HG03571 (cell line): Measurements from ENCODE around the gene ATP13A3.
"Not testable (repeated sequence)": the region's sequence is repeated elsewhere in the genome, so short reads cannot be mapped to it uniquely, and the experiment has no call there.

Source experiments
- ATAC-seq: cut with Tn5 transposase; IDR thresholded peaks from one replicate; pipeline ENCODE4 v1.9.1; 2021; ENCODE audit not compliant: unreplicated experiment

ATP13A3 gene

GRCh38 chr3:194486540-194487288 is at the start of gene ATP13A3:
TSS of gene ATP13A3 (minus strand) at chr3:194487002. CDS start at chr3:194462190, 24,812 bp downstream.
- ATAC-seq: peak; percentile 67

- not testable (repeated sequence) for ATAC-seq
These were observed 48.4 kb upstream of the ATP13A3 start for GRCh38 chr3:194535199-194535598.

- no peak for ATAC-seq
These were observed 47.4 kb upstream of the ATP13A3 start for GRCh38 chr3:194534243-194534642.

- ATAC-seq: no peak
These were observed 45.8 kb upstream of the ATP13A3 start for GRCh38 chr3:194532591-194532990.

DNA sequence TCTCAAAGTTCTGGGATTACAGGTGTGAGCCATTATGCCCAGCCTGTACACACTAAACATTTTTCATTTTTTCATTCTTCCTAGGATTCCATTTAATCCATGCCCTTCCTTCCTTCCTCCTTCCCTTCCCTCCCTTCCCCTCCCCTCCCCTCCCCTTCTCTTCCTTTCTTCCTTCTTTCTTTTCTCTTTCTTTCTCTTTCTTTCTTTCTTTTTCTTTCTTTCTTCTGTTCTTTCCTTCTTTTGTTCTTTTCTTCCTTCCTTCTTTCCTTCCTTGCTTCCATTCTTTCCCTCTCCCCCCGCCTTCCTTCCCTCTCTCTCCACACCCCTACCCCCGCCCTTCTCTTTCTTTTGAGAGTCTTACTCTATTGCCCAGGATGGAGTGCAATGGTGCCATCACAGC is 40.9 kb upstream of the ATP13A3 start:
- ATAC-seq: no peak

DNA sequence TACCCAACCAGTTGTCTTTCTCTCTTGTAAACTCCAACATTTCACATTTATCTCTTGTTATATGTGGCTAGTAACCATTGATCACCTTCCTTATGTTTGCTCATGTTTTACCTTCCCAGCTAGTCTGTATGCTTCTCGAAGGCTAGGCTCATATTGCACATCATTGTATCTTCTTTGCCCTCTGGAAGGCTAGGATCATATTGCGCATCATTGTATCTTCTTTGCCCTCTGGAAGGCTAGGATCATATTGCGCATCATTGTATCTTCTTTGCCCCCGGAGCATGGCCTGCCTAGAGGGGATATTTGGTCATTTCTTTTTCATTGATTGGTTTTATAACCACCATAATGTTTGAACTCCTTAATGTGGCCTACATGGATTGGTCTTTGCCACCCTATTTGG is 39.4 kb upstream of the ATP13A3 start:
- ATAC-seq: no peak

- ATAC-seq: no peak
These were observed 35.8 kb upstream of the ATP13A3 start for GRCh38 chr3:194522579-194523046.

DNA sequence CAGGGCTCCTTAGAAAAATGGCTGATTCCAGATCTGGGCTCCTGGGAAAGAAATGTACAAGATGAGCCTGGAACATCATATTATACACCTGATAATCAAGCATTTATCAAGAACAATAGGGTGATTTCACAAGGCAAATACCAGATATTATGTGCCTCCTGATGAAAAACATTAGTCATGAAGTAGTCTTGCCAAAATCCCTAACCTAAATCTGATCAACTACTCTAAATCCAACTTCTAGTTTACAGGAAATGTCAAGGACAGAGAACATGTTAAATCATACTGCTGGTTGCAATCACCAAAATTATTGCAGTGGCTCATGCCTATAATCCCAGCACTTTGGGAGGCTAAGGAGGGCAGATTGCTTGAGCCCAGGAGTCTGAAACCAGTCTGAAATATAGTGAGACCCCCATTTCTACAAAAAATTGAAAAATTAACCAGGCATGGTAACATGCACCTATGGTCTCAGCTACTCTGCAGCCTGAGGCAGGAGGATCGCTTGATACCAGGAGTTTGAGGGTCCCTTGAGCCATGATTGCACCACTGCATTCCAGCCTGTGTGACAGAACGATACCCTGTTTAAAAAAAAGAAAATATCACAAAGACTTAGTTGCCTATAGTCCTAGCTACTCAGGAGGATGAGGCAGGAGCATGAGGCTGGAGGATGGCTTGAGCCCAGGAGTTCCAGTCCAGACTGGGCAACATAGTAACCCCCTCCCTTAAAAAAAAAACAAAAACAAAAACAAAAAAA is 34.9 kb upstream of the ATP13A3 start:
- ATAC-seq: no peak

GRCh38 chr3:194520682-194521162 is 33.9 kb upstream of the ATP13A3 start:
- ATAC-seq: not testable (repeated sequence)

GRCh38 chr3:194520201-194520600 is 33.4 kb upstream of the ATP13A3 start:
- not testable (repeated sequence) for ATAC-seq

- no peak for ATAC-seq
These were observed 31.9 kb upstream of the ATP13A3 start for GRCh38 chr3:194518652-194519051.

- no peak for ATAC-seq
These were observed 30.5 kb upstream of the ATP13A3 start for GRCh38 chr3:194517333-194517732.

- ATAC-seq: no peak
These were observed 27.8 kb upstream of the ATP13A3 start for GRCh38 chr3:194514626-194515025.

DNA sequence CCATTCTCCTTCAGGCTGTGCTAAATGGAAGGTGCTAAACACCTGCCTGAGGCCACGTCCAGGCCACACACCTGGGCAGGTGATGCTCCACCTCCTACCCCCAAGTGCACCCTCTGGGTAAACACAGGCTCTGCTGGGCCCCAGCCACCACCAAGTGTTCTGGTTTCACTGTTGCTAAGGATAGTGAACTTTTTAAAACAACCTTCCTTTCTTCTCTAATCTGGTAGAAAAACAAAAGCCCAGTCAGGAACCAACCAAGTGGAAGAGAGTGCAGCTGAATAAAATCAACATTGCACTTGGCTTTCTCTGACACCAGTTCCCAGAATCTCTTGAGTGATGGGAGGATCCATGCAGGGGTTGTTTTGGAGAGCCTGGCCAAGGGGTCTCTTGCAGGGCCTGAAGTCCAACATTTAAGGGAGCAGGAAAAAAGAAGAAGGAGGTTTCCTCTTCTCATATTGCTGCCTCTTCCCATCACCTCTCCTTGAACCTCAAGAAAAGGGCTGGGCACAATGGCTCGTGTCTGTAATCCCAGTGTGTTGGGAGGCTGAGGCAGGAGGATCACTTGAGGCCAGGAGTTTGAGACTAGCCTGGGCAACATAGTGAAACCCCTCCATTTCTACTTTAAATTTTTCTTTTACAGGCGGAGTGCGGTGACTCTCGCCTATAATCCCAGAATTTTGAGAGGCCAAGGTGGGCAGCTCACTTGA is 26.2 kb upstream of the ATP13A3 start:
- no peak for ATAC-seq

DNA sequence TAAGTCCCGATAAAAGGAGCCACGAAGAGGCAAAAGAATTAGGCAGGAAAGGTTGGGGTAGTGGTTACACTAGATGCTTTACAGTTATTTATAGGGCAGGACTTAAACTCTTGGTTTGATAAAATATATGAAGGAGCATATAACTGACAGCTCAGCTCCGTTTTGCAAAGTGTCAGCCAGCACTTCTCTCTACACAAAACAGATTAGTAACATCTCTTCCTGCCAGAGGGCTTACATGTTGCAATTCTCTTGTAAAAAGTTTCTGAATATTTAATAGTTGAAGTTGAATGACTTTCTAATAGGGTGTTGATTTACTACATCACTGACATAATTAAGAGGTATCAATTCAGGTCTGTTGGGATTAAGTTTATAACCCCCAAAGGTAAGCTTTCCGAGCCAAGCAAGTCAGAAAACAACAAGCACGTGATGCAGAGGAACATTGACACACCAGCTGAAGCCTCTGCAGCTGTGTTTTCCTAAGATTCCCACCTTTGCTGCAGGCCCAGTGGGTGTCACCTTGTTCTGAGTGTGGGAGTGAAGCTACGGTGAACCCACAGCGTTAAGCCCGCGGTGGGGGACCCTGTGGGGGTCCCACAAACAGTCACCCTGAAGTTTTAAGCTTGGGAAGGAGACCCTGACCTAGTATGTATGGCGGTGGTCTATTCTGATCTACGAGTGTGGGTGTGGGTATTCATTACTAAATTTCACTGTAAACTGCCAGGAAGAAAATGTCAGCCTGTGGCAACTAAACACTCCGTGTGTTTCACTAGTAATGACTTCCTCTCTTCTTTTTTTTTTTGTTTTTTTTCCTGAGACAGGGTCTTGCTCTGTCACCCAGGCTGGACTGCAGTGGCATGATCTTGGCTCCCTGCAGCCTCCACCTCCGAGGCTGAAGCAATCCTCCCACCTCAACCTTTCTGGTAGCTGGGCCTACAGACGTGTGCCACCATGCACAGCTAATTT is 22.0 kb upstream of the ATP13A3 start:
- no peak for ATAC-seq

GRCh38 chr3:194507571-194507970 is 20.8 kb upstream of the ATP13A3 start:
- ATAC-seq: no peak

DNA sequence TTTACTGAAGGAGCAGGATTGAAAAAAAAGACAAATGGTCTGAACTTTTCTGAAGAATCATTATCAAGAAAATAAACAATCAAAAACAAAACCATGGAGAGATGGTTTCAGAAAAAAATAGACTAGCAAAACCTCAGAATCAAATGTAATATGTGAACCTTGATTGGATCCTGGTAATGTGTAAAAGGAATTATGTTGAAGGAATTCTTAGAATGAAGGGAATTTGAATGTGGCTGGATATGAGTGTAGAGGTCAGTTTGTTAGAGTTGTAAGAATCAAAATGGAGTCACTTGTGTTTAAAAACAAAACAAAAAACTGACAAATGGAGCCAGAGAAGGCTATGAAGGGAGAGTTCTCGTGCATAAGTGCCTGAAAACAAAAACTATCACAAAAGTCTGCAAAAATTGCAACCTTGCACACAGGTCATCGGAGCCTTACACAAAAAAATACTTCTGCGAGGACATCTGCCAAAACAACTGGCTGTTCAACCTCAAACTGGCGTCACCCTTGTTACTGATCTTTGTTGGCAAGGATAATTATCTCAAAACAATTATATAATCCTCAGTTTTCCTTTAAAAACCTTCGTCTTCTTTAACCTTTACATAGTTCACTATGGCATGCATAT is 19.1 kb upstream of the ATP13A3 start:
- ATAC-seq: no peak

DNA sequence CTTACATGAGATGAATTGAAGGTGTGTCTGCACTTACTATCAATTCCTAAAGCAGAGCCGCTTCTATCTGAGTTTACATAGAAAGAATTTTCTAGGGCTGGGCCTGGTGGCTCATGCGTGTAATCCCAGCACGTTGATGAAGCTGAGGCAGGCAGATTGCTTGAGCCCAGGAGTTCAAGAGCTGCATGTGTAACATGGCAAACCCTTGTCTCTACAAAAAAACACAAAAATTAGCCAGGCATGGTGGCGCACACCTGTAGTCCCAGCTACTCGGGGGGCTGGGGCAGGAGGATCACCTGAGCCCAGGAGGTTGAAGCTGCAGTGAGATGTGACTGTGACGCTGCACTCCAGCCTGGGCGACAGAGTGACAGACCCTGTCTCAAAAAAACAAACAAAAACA is 18.1 kb upstream of the ATP13A3 start:
- no peak for ATAC-seq

GRCh38 chr3:194504146-194504545 is 17.3 kb upstream of the ATP13A3 start:
- ATAC-seq: no peak

GRCh38 chr3:194503081-194503531 is 16.3 kb upstream of the ATP13A3 start:
- ATAC-seq: no peak
